NCI-H2107 (cell line): ENCODE data around the gene LDAH.

Experiments
- DNase-seq: peaks from one replicate; lab custom pipeline; 2025; lab: John Stamatoyannopoulos, UW

Gene LDAH

GRCh38 chr2:20652141-20652540 is 170.8 kb downstream of the LDAH start:
- DNase-seq, result no peak

DNA sequence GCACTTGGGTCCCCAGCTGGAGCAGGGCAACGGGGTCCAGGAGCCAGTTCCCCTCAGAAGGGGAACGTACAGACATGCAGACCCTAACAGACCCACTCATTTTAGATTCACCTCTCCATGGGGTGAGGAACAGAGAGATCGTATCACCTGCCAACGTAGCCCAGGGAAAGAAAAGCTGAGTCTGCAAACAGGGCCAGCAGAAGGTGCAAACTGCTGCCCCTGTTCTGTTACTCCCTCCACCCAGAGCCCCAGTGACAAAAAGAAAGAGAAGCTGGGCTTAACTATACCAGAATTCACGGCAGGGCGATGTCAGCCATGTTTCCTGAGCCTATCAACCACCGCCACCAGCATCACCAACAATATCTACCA is 171.2 kb downstream of the LDAH start:
- no peak for DNase-seq

GRCh38 chr2:20650877-20651730 is 171.8 kb downstream of the LDAH start, which contains the start of gene HS1BP3:
Gene HS1BP3 (minus strand): TSS chr2:20651098. CDS start chr2:20651063, 35 bp downstream.
- DNase-seq, result peak; percentile 43

DNA sequence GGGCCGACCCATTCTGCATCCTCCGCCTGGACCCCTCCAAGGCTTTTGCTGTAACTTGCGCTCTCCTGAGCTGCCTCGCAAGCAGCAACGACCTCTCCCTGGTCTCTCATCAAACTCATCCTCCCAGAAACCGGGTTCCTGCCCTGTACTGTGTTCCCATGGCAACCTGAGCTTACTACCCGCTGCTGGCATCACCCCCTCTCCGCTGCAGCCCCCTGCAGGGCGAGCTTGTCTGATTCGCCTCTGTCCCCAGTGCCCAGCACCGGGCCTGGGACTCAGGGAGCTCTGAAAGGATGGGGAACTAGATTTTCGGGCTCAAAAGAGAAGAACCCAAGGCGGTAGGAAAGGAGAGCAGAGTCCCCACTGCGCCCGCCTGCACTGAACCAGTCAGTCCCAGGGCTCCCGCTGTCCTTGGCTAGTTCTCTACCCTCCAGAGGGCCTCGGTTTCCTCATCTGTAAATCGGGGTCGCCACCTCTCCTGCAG is 172.5 kb downstream of the LDAH start:
- no peak for DNase-seq

GRCh38 chr2:20649976-20650375 is 172.9 kb downstream of the LDAH start:
- no peak for DNase-seq

- DNase-seq, result no peak
These were observed 173.3 kb downstream of the LDAH start for GRCh38 chr2:20649576-20649975.

GRCh38 chr2:20648831-20649230 is 174.1 kb downstream of the LDAH start:
- DNase-seq, result no peak

- DNase-seq, result no peak
These were observed 174.7 kb downstream of the LDAH start for GRCh38 chr2:20648206-20648605.

DNA sequence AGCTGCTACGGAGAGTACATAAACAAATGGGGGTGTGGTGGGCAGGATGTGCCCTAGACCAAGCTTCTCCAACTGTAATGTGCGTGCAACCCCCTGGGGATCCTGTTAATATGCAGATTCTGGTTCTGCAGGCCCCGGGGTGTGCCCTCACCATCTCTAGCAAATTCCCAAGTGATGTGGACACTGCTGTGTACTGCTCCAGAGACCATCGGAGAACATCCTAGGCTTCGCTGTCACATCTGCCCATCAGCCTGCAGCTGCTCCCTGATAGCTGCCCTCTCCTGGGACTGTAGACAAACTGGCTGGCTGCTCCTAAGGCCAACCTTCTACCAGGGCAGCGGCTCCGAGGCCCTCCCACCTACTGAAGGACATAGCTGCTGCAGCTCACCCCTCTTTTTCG is 175.2 kb downstream of the LDAH start:
- no peak for DNase-seq

- DNase-seq, result no peak
These were observed 175.7 kb downstream of the LDAH start for GRCh38 chr2:20647211-20647610.

DNA sequence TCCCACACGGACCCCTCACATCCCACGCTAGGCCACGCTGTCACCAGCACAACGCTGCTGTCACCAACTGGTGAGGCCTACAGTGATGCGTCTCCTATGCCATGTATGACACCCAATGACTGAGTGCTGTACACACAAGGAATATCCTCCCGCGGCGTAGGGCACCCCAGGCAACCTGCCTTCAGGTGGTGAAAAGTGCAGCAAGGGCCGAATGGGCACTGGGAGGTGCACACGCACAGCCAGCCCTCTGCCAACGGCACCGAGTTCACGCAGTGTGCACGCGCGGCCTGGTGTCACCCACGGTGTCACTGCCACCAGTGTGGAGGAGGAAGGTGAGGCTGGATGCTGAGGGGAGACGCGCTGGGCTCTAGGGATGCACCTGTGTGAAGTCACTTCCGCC is 176.5 kb downstream of the LDAH start:
- no peak for DNase-seq

GRCh38 chr2:20645761-20646160 is 177.1 kb downstream of the LDAH start:
- DNase-seq, result no peak

GRCh38 chr2:20645301-20645701 is 177.6 kb downstream of the LDAH start:
- DNase-seq, result no peak

GRCh38 chr2:20643826-20644225 is 179.1 kb downstream of the LDAH start:
- no peak for DNase-seq

DNA sequence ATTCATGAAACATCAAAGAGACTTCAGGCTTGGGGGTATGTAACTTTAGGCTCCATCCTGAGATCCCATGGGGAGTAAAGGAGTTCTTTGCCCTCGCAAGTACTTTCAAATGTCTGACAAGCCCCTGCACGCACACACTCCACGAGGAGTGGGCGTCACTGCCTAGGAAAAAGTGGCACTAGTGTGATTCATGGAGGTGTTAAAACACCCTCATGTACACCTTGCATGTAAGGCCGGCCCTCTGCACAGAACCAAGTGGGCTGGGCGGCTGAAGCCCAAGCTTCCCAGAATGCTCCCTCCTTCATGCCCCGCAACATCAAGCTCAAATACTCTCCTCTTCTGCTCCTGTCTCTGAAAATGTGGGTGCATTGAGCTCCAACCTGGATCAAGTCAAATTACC is 179.8 kb downstream of the LDAH start:
- no peak for DNase-seq

DNA sequence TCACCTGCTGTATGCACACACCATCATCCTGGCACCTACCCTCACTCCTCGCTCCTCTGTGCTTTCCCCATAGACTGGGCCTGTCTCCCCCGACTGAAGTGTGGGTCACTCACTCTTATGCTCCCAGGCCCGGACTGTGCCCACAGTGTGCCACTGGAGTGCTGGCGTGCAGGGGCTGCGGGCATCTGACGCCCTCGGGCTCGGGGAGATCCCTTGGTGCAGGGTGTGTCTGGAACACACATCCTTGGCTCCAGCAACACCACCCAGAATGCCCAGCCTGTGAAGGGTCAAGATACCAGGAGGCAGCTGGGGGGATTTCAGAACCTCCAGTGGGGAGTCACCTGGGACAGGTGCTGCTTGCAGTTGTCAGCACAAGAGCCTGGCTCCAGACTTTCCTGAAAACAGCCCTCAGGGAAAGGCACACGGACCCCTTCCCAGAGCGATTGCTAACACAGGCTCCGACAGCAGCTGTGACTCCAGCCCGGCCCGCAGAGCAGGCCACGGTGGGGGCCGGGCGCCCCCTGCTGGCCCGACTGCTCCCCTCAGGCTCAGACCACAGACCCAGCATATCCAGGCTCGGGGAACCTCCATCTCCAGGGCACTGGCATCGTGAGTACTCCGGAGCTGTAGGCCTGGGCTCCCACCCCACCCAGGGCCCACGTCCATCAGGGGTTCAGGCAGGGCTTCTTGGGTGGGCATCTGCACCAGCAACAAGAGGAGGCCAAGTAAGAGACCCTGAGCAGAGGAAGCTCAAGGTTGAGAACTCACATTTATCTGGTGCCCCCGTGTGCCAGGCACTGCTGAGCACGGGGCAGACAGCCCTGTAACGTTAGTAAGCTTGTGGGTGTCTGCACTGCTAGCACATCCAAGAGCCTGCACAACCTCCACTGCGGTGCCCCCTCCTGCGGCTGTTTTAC is 180.6 kb downstream of the LDAH start:
- peak; percentile 63 for DNase-seq

DNA sequence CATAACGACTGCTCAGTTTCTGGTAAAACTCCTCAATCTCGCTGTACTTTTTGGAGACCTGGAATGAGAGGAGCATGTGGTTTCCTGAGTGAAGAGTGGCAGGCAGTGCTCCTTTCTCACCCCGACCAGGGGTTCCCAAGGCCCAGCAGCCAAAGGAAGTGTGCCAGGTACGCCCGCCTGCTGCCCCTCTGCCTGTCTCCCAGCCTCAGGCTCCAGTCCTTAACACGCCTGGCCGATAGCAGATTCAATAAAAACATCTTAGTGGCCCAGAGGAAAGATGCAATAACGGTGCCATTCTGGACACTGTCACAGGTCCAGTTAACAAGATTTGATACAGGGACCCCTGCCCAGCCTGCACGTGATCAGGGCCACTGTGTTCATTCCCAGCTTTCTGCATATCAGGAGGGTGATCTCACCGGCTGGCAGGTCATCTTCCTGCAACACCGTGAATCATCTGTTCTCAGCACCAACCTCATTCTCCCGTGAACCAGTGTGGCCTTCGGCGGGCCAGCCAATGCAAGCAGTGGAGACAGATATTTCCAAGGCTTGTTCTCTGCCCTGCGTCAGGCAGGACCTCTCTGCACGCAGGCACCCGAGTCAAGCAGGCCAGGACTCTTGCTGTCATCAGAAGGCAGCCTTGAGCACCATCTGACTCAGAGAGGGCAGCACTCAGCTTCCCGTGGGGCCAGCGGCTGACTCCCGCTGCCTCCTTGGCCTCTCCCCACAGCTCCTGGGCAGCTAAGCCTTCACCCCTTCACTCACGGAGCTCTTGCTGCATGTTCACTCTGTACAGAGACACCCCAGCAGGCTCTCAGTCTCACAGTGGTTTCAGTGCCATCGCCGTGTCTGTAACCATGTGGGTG is 181.5 kb downstream of the LDAH start:
- no peak for DNase-seq

- no peak for DNase-seq
These were observed 182.3 kb downstream of the LDAH start for GRCh38 chr2:20640411-20641122.

GRCh38 chr2:20638646-20639430 is 184.1 kb downstream of the LDAH start:
- no peak for DNase-seq

- DNase-seq, result no peak
These were observed 184.9 kb downstream of the LDAH start for GRCh38 chr2:20638014-20638413.
